Body of pancreas (tissue), 4 donors: ENCODE measurements around the gene ITK.

Experiments used
- POLR2A ChIP-seq, 3 donors: fragments of 450-650 bp; IDR thresholded peaks; one replicate each; pipeline ENCODE4 v1.6.1; 2016; ENCODE audit warnings: antibody characterized with exemption in 3 of 3, mild to moderate bottlenecking in 2 of 3
- TF ChIP-seq, protein P1 (sequence below), 7 experiments: fragments of 450-650 bp in 4 of 7; fragments of 200-600 bp in 3 of 7; sonication (generic) in 3 of 7; IDR thresholded peaks; one replicate each; pipeline ENCODE4 v1.5.1; 2016 to 2019; ENCODE audit warnings: antibody characterized with exemption in 7 of 7

GRCh38 chr5:157284458-157285212 lies 104.0 kb downstream of the ITK start:
- TF ChIP-seq, protein P1, sequence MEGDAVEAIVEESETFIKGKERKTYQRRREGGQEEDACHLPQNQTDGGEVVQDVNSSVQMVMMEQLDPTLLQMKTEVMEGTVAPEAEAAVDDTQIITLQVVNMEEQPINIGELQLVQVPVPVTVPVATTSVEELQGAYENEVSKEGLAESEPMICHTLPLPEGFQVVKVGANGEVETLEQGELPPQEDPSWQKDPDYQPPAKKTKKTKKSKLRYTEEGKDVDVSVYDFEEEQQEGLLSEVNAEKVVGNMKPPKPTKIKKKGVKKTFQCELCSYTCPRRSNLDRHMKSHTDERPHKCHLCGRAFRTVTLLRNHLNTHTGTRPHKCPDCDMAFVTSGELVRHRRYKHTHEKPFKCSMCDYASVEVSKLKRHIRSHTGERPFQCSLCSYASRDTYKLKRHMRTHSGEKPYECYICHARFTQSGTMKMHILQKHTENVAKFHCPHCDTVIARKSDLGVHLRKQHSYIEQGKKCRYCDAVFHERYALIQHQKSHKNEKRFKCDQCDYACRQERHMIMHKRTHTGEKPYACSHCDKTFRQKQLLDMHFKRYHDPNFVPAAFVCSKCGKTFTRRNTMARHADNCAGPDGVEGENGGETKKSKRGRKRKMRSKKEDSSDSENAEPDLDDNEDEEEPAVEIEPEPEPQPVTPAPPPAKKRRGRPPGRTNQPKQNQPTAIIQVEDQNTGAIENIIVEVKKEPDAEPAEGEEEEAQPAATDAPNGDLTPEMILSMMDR (IDR thresholded peaks at IDR 0.05), result no peak
- TF ChIP-seq POLR2A (IDR thresholded peaks at IDR 0.05), result no peak
